PFSK-1 (cell line): ENCODE data around the gene AGRN.

Experiments
- FOXP2 ChIP-seq: optimal IDR thresholded peaks from 2 replicates; pipeline ENCODE3; 2011; ENCODE audit warnings: borderline replicate concordance, control low read depth, inconsistent platforms; ENCODE audit not compliant: insufficient read depth; ENCODE audit errors: extremely low read length, extremely low read depth
- POLR2AphosphoS5 ChIP-seq: IDR thresholded peaks from 2 replicates; pipeline ENCODE4 v1.6.1; 2012; ENCODE audit warnings: low read depth, mild to moderate bottlenecking, control low read depth, low read length, moderate library complexity
- REST ChIP-seq, 2 experiments: IDR thresholded peaks; 2 replicates each; pipeline versions ENCODE4 v1.6.1 to v1.8.0; 2011 to 2012; ENCODE audit warnings: low read depth in 2 of 2, low read length in 2 of 2, control low read depth in 1 of 2, inconsistent platforms in 1 of 2, mild to moderate bottlenecking in 1 of 2, moderate library complexity in 1 of 2; ENCODE audit not compliant: insufficient read depth in 1 of 2
- SIN3A ChIP-seq: IDR thresholded peaks from 2 replicates; pipeline ENCODE4 v1.6.1; 2012; ENCODE audit warnings: mild to moderate bottlenecking, low read length, moderate library complexity, borderline replicate concordance; ENCODE audit not compliant: insufficient read depth
- TAF1 ChIP-seq: IDR thresholded peaks from 2 replicates; pipeline ENCODE4 v1.6.1; 2012; ENCODE audit warnings: low read length, control low read depth, borderline replicate concordance; ENCODE audit not compliant: insufficient read depth

AGRN gene

GRCh38 chr1:1063261-1063944, 43.5 kb downstream of the AGRN start:
- no peak for TF ChIP-seq POLR2AphosphoS5
- no peak for TF ChIP-seq SIN3A
- no peak for TF ChIP-seq TAF1
- TF ChIP-seq REST (IDR thresholded peaks at IDR 0.05; ENCODE audit: insufficient read depth in 1 of 2, low read depth in 2 of 2, low read length in 2 of 2), result no peak
- TF ChIP-seq FOXP2, result no peak

- TF ChIP-seq FOXP2 (no peak), REST (IDR thresholded peaks at IDR 0.05; ENCODE audit: insufficient read depth in 1 of 2, low read depth in 2 of 2, low read length in 2 of 2) (no peak), POLR2AphosphoS5 (no peak), TAF1 (no peak)
Measured at GRCh38 chr1:1063945-1064831, 44.3 kb downstream of the AGRN start.

GRCh38 chr1:1065265-1065939, 45.5 kb downstream of the AGRN start:
- TF ChIP-seq SIN3A (no peak), FOXP2 (no peak), REST (IDR thresholded peaks at IDR 0.05; ENCODE audit: insufficient read depth in 1 of 2, low read depth in 2 of 2, low read length in 2 of 2) (no peak), TAF1 (no peak), POLR2AphosphoS5 (no peak)

GRCh38 chr1:1066403-1067283, 46.7 kb downstream of the AGRN start:
- TF ChIP-seq FOXP2, result no peak
- TF ChIP-seq SIN3A, result no peak
- no peak for TF ChIP-seq POLR2AphosphoS5
- TF ChIP-seq TAF1, result no peak
- no peak for TF ChIP-seq REST (IDR thresholded peaks at IDR 0.05; ENCODE audit: insufficient read depth in 1 of 2, low read depth in 2 of 2, low read length in 2 of 2)
